ENCODE data around the gene KRTAP12-1.

DNA sequence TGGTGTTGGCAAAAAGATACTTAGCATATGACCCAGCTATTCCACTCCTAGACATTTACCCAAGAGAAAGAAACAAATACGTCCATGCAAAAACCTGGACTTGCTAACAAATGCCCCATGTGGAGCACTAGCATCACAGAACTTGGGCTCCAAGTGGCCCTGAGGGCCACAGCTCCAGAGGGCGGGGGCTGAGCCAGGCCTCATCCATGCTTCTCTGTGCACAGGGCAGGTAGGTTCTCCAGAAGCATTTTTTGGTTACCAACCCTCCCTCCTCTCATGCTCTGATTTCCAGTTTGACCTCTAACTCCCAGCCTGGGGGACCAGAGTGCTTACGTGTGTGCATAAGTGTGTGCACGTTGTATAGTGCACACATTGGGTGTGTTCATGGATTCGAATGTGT lies 17.3 kb downstream of the KRTAP12-1 start:
- TF ChIP-seq, protein P1, sequence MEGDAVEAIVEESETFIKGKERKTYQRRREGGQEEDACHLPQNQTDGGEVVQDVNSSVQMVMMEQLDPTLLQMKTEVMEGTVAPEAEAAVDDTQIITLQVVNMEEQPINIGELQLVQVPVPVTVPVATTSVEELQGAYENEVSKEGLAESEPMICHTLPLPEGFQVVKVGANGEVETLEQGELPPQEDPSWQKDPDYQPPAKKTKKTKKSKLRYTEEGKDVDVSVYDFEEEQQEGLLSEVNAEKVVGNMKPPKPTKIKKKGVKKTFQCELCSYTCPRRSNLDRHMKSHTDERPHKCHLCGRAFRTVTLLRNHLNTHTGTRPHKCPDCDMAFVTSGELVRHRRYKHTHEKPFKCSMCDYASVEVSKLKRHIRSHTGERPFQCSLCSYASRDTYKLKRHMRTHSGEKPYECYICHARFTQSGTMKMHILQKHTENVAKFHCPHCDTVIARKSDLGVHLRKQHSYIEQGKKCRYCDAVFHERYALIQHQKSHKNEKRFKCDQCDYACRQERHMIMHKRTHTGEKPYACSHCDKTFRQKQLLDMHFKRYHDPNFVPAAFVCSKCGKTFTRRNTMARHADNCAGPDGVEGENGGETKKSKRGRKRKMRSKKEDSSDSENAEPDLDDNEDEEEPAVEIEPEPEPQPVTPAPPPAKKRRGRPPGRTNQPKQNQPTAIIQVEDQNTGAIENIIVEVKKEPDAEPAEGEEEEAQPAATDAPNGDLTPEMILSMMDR (IDR thresholded peaks at IDR 0.05; ENCODE audit: low read depth, low read length), result no peak
- TF ChIP-seq POLR2A (IDR thresholded peaks at IDR 0.05; ENCODE audit: extremely low read depth, insufficient read length), result no peak
